Skin of body (tissue), 2 donors: ENCODE data around the gene XRCC5. TPM values are rescaled to one million over a fixed set of nuclear protein-coding genes. Genes with fewer than 3 reads are reported as not detected.
A peak's percentile ranks its signal among the peaks of the same experiment; 100 is the strongest.
"Not testable (repeated sequence)": the region's sequence is repeated elsewhere in the genome, so short reads cannot be mapped to it uniquely, and the experiment has no call there.

Source experiments
- DNase-seq: peaks from one replicate; lab custom pipeline; 2025; lab: John Stamatoyannopoulos, UW
- total RNA-seq: library from RNA; depleted of rRNA; stranded (reverse); fragments of >200 nt; gene quantifications from one replicate; pipeline ENCODE4 v1.2.3, GENCODE V29; 2014

XRCC5 gene
- 166 TPM for total RNA-seq

GRCh38 chr2:216108967-216109921 lies at the start of gene XRCC5:
Gene XRCC5, plus strand, starts transcription at chr2:216109348. Its CDS starts 89 bp downstream, at chr2:216109437.
- DNase-seq: peak; percentile 98

GRCh38 chr2:216064014-216064630 lies 45.0 kb upstream of the XRCC5 start:
- DNase-seq: no peak

DNA sequence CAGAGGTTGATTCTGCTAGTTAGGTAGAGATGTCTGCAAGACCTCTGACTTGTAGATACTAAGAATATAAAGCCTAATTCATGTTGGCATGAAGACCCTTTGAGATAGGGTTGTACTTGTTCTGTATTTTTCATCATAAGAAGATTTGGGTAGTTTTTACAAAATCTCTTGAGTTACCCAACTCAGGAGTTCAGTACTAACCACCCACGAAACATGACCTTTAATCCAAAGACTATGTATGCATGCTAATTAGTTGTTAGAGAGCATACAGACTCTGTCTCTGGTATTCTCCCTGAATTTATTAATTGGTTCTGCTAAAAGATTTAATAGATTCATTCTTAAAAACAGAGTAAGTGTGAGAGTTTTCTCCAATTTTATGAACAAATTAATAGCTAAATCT lies 44.5 kb upstream of the XRCC5 start:
- no peak for DNase-seq

- DNase-seq: no peak
Measured at GRCh38 chr2:216066230-216066629, 42.9 kb upstream of the XRCC5 start.

GRCh38 chr2:216069028-216069427 lies 40.1 kb upstream of the XRCC5 start:
- no peak for DNase-seq

DNA sequence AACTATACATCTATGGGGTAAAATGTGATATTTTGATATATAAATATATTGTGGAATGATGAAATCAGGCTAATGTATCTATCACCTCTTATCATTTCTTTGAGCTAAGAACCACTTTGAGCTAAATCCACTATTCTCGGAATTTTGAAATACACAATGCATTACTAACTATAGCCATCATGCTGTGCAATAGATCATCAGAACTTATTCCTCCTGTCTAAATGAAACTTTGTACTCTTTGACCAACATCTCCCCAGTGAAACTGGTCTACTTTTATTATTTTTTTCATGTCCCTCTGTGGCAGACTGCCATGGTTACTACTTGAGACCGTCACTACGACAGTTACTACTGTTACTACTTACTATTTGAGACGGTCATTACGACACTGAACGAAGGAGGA lies 39.0 kb upstream of the XRCC5 start:
- DNase-seq: no peak

GRCh38 chr2:216071111-216071851 lies 37.9 kb upstream of the XRCC5 start:
- DNase-seq: no peak

GRCh38 chr2:216072473-216072872 lies 36.7 kb upstream of the XRCC5 start:
- DNase-seq: no peak

- no peak for DNase-seq
Measured at GRCh38 chr2:216073773-216074172, 35.4 kb upstream of the XRCC5 start.

DNA sequence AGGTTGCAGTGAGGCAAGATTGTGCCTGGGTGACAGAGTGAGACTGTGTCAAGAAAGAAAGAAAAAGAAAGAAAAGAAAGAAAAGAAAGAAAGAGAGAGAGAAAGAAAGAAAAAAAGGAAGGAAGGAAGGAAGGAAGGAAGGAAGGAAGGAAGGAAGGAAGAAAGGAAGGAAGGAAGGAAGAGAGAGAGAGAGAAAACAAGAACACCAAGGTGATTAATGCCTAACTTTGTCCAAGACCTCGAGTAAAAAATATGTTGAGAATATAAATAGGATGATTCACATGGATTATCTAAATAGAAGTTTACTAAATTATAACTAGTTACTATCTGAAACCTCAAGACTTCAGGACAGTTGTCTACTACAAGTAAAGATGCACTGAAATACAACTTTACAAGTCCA lies 34.8 kb upstream of the XRCC5 start:
- no peak for DNase-seq

GRCh38 chr2:216074794-216075193 lies 34.4 kb upstream of the XRCC5 start:
- DNase-seq: no peak

DNA sequence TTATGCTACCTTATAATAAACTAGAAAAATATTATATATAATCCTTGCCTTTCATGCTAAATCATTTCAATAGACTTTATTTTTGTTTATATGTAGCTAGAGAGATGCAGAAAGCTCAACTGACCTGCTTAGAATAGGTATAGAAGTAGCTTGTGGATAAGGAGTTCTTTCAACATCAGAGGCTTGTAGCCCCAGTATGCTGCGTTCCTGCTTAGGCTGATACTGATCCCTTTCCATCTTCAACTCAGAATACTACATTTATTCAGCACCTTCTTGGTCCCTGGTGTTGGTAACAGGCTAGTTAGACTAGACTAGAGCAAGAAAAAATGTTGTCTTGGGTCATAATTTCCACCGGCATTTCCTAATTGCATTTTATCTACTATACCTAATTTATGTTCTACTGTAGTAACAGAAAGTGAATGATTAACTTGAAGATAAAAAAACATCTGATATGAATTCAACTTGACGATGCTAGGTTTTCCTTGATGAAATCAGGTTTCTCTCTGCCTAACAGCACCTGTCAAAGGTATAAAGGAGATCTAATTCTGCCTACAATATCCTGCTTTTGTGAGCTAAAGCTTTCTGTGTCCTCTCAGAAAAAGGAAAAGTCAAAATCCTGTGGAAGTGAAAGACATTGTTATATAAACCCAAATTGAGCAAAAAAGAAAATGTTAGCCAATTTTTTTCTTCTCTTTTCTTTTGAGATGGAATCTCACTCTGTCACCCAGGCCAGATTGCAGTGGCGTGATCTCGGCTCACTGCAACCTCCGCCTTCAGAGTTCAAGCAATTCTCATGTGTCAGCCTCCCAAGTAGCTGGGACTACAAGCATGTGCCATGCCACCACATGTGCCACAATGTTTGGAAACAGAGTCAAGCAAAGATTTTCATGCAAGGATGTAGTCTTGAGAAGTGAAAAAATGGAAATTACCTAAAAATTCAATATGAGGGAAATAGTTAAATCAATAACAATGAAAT lies 33.4 kb upstream of the XRCC5 start:
- DNase-seq: no peak

GRCh38 chr2:216078776-216079175 lies 30.4 kb upstream of the XRCC5 start:
- no peak for DNase-seq

DNA sequence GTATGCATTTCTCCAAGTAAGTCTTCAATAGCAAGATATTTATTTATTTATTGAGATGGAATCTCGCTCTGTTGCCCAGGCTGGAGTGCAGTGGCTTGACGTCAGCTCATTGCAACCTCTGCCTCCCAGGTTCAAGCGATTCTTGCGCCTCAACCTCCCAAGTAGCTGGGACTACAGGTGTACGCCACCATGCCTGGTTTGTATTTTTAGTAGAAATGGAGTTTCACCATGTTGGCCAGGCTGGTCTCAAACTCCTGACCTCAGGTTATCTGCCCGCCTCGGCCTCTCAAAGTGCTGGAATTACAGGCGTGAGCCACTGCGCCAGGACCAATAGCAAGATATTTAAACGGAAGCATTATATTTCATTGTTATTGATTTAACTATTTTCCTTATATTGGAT lies 29.1 kb upstream of the XRCC5 start:
- not testable (repeated sequence) for DNase-seq

DNA sequence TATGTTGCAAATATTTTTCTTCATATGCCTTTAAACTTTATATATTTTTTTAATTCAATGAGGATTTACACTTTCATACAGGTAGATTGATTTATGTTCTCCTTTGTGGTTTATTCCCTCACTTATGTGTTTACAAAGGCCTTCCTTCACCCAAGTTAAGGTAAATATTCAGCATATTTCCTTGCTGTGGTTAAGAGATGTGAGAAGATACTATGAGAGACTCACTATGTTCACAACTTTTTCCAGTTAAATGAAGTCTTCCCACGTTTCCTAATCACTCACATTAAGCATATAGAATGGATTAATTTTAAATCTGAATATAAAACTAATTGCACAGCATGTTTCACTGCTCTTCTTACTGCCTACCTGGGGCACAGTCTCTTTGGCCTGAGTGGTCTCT lies 28.1 kb upstream of the XRCC5 start:
- DNase-seq: no peak

- DNase-seq: no peak
Measured at GRCh38 chr2:216081487-216082116, 27.5 kb upstream of the XRCC5 start, which contains the start of the genes PECR and TMEM169. Gene PECR, minus strand, starts transcription at chr2:216081809. Its CDS starts 68 bp downstream, at chr2:216081741. Gene TMEM169, plus strand, starts transcription at chr2:216081919. Its CDS starts 14,045 bp downstream, at chr2:216095964.

GRCh38 chr2:216082117-216082711 lies 26.9 kb upstream of the XRCC5 start:
- no peak for DNase-seq

DNA sequence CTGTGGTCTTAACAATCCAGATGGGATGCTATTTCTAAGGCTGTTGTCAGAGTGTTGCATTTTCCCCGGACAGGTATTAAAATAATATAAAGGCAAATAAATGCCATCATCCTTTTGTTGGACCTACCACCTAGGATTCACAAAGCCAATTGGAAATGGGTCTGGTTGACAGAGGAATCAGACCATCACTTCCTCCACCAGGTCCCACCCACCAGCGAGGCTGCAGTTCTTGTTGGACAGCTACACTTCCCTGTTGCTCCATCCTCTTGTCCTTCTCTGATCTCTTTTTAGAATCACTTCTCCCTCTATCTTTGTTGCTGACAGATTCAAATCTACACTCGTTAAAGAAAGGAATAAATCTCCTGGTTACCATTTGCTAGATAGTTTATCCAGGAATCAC lies 26.3 kb upstream of the XRCC5 start:
- DNase-seq: no peak

GRCh38 chr2:216083464-216084281 lies 25.5 kb upstream of the XRCC5 start:
- DNase-seq: no peak
